HG02884 (cell line): Measurements from ENCODE around the gene MN1.
"Not testable (repeated sequence)": the region's sequence is repeated elsewhere in the genome, so short reads cannot be mapped to it uniquely, and the experiment has no call there.

Experiments used
- ATAC-seq: cut with Tn5 transposase; IDR thresholded peaks from one replicate; pipeline ENCODE4 v1.9.1; 2021; ENCODE audit warnings: mild to moderate bottlenecking, moderate library complexity; ENCODE audit not compliant: unreplicated experiment

The MN1 gene

GRCh38 chr22:27746918-27747317, 54.6 kb downstream of the MN1 start:
- ATAC-seq = no peak

DNA sequence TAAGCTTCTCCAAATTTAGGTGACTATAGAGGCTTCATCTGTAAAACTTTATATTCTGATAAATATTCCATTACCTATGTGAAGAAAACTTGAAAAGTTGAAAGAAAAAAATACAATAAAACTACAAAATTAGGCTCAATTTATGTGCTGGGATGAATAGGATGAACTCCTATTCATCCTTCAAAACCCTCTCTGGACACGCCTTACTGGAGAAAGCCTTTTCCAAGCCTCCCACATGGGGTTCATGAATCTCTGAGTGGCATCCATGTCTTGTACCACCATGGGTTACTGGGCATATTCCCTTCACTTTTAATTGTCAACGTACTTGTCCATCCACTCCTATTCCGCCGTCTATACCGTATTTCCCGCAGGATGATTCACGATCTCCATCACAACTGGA, 55.7 kb downstream of the MN1 start:
- no peak for ATAC-seq

DNA sequence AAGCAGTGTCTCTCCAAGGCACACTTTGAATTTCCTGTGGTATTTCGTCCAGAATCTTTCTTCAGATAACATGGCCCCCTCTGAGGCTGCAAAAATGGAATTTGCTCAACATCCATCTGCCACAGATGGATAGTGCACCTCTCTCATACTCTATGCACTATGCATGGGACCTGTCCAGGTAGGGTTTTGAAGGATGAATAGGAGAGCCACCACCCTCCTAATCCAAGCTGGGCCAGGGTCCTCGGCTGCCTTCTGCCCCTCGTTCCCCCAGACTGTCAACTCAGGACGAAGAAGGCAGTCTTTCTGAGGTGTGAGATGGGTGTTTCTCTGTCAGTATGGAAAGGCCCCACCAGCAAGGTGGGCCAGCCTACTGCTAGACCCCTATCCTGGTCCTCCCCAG, 56.4 kb downstream of the MN1 start:
- ATAC-seq = no peak

DNA sequence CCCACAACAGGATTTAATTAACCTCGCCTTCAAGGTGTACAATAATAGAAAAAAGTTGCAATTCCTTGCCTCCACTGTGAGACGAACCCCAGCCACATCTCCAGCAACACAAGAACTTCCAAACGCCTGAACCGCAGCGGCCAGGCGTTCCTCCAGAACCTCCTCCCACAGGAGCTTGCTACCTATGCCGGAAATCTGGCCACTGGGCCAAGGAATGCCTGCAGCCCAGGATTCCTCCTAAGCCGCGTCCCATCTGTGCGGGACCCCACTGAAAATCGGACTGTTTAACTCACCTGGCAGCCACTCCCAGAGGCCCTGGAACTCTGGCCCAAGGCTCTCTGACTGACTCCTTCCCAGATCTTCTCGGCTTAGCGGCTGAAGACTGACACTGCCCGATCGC, 57.5 kb downstream of the MN1 start:
- not testable (repeated sequence) for ATAC-seq

DNA sequence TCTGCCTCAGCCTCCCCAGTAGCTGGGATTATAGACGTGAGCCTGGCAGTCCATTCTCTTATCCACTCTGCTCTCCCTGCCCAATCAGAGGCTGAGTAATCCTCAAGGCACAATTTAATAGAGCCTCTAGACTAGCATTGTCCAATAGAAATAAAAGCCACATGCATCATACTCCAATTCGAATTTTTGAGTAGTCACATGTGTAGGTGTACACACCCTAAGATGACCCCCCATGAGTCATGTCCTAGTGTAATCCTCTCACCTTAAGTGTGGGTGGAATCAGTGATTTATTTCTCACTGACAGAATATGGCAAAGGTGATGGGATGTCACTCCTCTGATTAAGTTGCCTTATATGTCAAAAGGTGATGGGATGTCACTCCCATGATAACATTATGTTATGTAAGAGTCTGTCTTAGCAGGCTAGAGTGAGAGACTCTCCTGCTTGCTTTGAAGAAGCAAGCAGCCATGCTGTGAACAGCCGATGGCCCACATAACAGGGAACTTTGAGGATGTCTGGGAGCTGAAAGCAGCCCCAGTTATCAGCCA, 61.3 kb downstream of the MN1 start:
- ATAC-seq = no peak

DNA sequence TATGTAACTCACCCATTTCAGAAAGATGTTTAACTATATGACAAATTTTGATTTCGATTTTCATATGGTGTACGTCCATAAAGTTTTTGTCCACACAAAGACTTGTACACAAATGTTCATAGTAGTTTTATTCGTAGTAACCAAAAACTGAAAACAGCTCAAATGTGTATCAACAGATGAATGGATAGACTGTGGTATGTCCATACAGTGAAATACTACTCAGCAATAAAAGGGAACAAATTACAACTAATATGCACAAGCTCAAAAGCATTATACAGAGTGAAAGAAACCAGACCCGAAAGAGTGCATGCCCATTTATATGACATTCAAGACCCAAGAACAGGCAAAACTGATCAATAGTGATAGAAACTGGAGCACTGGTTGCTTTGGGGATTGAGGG, 64.0 kb downstream of the MN1 start:
- no peak for ATAC-seq

GRCh38 chr22:27734066-27734465, 67.5 kb downstream of the MN1 start:
- ATAC-seq = no peak

GRCh38 chr22:27732841-27733240, 68.7 kb downstream of the MN1 start:
- no peak for ATAC-seq

- no peak for ATAC-seq
Observed at GRCh38 chr22:27732391-27732790, 69.2 kb downstream of the MN1 start.

GRCh38 chr22:27731621-27732020, 69.9 kb downstream of the MN1 start:
- ATAC-seq = no peak

- no peak for ATAC-seq
Observed at GRCh38 chr22:27730641-27731433, 70.7 kb downstream of the MN1 start.

GRCh38 chr22:27729246-27729645, 72.3 kb downstream of the MN1 start:
- ATAC-seq = no peak

DNA sequence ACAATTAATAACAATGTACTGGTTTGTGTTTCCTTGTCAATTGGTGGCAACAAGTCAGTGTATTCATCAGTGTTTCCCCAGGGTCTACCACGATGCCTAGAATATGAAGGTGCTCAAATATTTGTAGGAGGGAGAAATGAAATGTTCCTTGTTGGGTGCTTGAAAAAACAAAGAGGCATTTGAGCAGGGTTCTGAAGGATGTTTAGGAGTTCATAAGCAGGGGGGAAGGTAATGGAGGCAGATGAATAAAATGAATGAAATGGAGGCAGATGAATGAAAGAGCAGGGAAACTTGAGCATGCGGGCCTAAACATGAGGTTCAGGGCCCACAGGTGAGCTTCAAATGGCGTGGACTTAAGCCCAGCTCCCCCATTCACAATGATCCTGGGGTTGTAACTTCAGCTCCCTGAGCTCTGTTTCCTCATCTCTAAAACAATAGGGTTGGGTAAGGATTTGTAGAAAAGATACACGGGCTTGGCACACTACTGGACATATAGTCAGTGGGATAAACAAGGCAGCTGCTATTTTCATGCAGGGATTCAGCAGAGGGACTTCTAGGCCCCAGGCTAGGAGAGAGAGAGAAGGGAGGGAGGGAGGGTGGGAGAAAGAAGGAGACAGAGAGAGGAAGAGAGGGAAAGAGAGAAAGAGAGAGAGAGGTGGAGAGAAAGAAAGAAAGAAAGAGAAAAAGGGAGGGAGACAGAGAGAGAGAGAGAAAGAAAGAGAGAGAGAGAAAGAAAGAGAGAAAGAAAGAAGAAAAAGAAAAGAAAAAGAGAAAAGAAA, 73.7 kb downstream of the MN1 start:
- ATAC-seq = no peak

GRCh38 chr22:27726686-27727449, 74.7 kb downstream of the MN1 start:
- ATAC-seq = no peak

DNA sequence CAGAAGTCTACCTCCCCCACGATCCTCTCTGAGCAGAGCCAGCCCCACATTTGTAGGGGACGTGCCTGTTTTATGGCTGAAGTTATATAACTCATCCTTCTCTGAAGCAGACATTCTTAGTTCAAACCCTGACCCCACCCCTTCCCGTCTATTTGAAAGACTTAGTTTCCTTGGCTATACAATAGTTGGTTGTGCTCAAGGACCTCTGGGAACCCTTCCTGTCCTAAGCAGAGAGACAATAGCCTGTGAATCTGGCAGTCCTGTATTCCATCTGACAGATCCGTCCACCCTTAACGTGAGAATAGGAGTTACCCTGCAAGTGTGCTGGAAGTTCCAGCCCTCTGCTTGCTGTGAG, 75.2 kb downstream of the MN1 start:
- ATAC-seq = no peak

GRCh38 chr22:27725661-27726060, 75.9 kb downstream of the MN1 start:
- no peak for ATAC-seq

- ATAC-seq = no peak
Observed at GRCh38 chr22:27724709-27725108, 76.8 kb downstream of the MN1 start.

- ATAC-seq = no peak
Observed at GRCh38 chr22:27724157-27724556, 77.4 kb downstream of the MN1 start.

- ATAC-seq = no peak
Observed at GRCh38 chr22:27723708-27724107, 77.8 kb downstream of the MN1 start.

GRCh38 chr22:27723158-27723557, 78.4 kb downstream of the MN1 start:
- no peak for ATAC-seq

- no peak for ATAC-seq
Observed at GRCh38 chr22:27720860-27721259, 80.7 kb downstream of the MN1 start.
